ENCODE data around the gene CPEB2.

The CPEB2 gene

GRCh38 chr4:15011166-15011565 is 8.9 kb downstream of the CPEB2 start:
- no peak for DNase-seq

GRCh38 chr4:15012017-15012788 is 9.9 kb downstream of the CPEB2 start:
- no peak for DNase-seq

- no peak for DNase-seq
Observed at GRCh38 chr4:15013585-15013984, 11.3 kb downstream of the CPEB2 start.

GRCh38 chr4:15015170-15015569 is 12.9 kb downstream of the CPEB2 start:
- no peak for DNase-seq

GRCh38 chr4:15018361-15018760 is 16.1 kb downstream of the CPEB2 start:
- DNase-seq, result no peak

- DNase-seq, result no peak
Observed at GRCh38 chr4:15020502-15021286, 18.4 kb downstream of the CPEB2 start.

GRCh38 chr4:15021311-15021710 is 19.0 kb downstream of the CPEB2 start:
- DNase-seq, result no peak

- no peak for DNase-seq
Observed at GRCh38 chr4:15021946-15022345, 19.7 kb downstream of the CPEB2 start.

- no peak for DNase-seq
Observed at GRCh38 chr4:15024386-15024785, 22.1 kb downstream of the CPEB2 start.

GRCh38 chr4:15025693-15026092 is 23.4 kb downstream of the CPEB2 start:
- no peak for DNase-seq

GRCh38 chr4:15027921-15028435 is 25.7 kb downstream of the CPEB2 start:
- no peak for DNase-seq

GRCh38 chr4:15031197-15031596 is 28.9 kb downstream of the CPEB2 start:
- DNase-seq, result no peak

- no peak for DNase-seq
Observed at GRCh38 chr4:15031993-15032675, 29.9 kb downstream of the CPEB2 start.

GRCh38 chr4:15034071-15034764 is 31.9 kb downstream of the CPEB2 start:
- DNase-seq, result no peak

GRCh38 chr4:15035159-15035558 is 32.9 kb downstream of the CPEB2 start:
- peak; percentile 30 for DNase-seq

GRCh38 chr4:15037923-15038541 is 35.8 kb downstream of the CPEB2 start:
- no peak for DNase-seq

GRCh38 chr4:15040916-15041463 is 38.7 kb downstream of the CPEB2 start:
- no peak for DNase-seq

GRCh38 chr4:15042529-15043167 is 40.4 kb downstream of the CPEB2 start:
- DNase-seq, result no peak

- no peak for DNase-seq
Observed at GRCh38 chr4:15043226-15043625, 40.9 kb downstream of the CPEB2 start.

GRCh38 chr4:15043922-15044321 is 41.6 kb downstream of the CPEB2 start:
- DNase-seq, result no peak

GRCh38 chr4:15054541-15054940 is 52.3 kb downstream of the CPEB2 start:
- no peak for DNase-seq

GRCh38 chr4:15060213-15060612 is 57.9 kb downstream of the CPEB2 start:
- no peak for DNase-seq
